ENCODE measurements around the gene ODAD3. TPM values are rescaled to one million over a fixed set of nuclear protein-coding genes. Genes with fewer than 3 reads are reported as not detected.

The ODAD3 gene
- total RNA-seq, 2 experiments from 2014 or later, result 0.47 to 0.70 TPM

DNA sequence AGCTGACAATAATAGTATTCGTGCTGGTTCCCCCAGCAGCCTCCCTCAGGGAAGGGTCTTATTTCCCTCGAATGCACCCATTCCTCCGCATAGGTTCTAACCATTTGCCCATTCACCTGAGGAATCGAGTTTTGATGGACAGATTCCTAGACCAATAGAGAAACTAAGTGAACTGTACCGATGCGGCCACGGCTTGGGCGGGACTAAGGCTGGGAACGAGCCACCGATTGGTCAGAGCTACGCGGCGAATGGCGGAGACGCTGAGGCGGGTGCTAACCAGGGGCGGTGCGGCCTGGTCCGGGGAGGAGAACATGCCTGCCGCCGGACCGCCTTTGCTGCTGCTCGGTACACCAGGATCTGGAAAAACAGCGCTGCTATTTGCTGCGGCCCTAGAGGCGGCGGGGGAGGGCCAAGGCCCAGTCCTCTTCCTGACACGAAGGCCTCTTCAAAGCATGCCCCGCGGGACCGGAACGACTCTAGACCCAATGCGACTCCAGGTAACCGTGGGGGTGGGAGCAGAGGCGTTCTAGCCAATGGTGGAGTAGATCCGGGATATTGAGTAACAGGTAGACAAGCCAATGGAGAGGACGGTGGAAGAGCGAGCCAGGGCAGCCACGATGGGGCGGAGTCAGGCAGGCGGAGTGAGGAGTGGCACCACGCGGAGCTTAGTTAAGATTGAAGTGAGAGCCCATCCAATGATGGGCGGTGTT is 60.3 kb downstream of the ODAD3 start, which contains the start of gene SWSAP1:
TSS of gene SWSAP1 (plus strand) at position 234 of the 710 bp plus-strand sequence. CDS start at position 249, 15 bp downstream.
- H3K4me1 Mint-ChIP-seq (ENCODE audit: low read depth), result peaks cover 30% of the 10 kb centered on the region
- no peak within 1 kb of the TSS for H3K4me3 Mint-ChIP-seq
- no peak within 1 kb of the TSS for H3K27ac Mint-ChIP-seq
- CTCF ChIA-PET, result interaction anchor here (0.6 to 4.7 kb wide), 10 partner anchors 9 to 222 kb away, joined by 3 to 29 read pairs (median 5); partner anchors contain the start of genes CCDC159, ELAVL3, EPOR and RAB3D
- peak; percentile 91 for ATAC-seq
- TF ChIP-seq, protein P1, sequence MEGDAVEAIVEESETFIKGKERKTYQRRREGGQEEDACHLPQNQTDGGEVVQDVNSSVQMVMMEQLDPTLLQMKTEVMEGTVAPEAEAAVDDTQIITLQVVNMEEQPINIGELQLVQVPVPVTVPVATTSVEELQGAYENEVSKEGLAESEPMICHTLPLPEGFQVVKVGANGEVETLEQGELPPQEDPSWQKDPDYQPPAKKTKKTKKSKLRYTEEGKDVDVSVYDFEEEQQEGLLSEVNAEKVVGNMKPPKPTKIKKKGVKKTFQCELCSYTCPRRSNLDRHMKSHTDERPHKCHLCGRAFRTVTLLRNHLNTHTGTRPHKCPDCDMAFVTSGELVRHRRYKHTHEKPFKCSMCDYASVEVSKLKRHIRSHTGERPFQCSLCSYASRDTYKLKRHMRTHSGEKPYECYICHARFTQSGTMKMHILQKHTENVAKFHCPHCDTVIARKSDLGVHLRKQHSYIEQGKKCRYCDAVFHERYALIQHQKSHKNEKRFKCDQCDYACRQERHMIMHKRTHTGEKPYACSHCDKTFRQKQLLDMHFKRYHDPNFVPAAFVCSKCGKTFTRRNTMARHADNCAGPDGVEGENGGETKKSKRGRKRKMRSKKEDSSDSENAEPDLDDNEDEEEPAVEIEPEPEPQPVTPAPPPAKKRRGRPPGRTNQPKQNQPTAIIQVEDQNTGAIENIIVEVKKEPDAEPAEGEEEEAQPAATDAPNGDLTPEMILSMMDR (IDR thresholded peaks at IDR 0.05), result no peak
- peaks cover 30% of the 10 kb centered on the region for H3K36me3 Mint-ChIP-seq (ENCODE audit: low read depth)
- no peaks in the 10 kb centered on the region for H3K27me3 Mint-ChIP-seq
- POLR2A ChIA-PET, result interaction anchor here (0.6 to 2.6 kb wide), 10 partner anchors 10 to 60 kb away, joined by 3 to 9 read pairs (median 4); partner anchors contain the start of genes CCDC159, EPOR, ODAD3 and PRKCSH
- no peaks in the 10 kb centered on the region for H3K9me3 Mint-ChIP-seq
- intact Hi-C loops (cut with micrococcal nuclease), result no loop called here
- peak; percentile 98 for DNase-seq

DNA sequence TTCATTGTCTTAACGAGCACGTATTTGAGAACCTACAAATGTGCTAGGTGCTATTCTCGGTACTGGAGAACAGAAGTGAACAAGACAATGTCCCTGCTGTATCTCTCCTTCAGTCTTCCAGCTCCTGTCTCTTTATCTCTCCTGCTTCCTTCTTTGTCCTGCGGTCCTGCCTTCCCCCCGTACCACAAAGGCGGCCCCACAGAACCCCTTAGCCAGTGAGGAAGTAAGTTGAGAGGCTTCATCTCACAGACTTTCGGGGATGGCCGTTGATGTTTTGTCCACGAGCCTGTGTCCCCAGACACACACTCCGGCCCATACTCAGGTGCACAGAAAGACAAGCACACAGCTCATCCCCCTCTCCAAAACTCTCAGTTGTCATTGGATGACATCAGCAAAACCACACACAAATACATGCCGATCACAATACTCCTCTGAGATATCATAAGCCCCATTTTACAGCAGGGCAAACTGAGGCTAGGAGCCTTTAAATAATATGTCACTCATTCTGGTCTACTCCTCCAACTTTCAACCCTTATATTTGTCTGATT is 61.0 kb downstream of the ODAD3 start:
- H3K27ac Mint-ChIP-seq, result no peak overlapping the region
- CTCF ChIA-PET, result interaction anchor here (1.2 to 4.7 kb wide), 5 partner anchors 9 to 130 kb away, joined by 3 to 29 read pairs (median 9); partner anchors contain the start of genes ELAVL3, EPOR and RAB3D
- H3K4me1 Mint-ChIP-seq (ENCODE audit: low read depth), result peaks cover 30% of the 10 kb centered on the region
- no peak for ATAC-seq
- H3K4me3 Mint-ChIP-seq, result no peak overlapping the region
- no peak for DNase-seq
- intact Hi-C loops (cut with micrococcal nuclease), result no loop called here
- H3K27me3 Mint-ChIP-seq, result no peaks in the 10 kb centered on the region
- TF ChIP-seq, protein P1 (IDR thresholded peaks at IDR 0.05), result no peak
- no peaks in the 10 kb centered on the region for H3K9me3 Mint-ChIP-seq
- H3K36me3 Mint-ChIP-seq (ENCODE audit: low read depth), result peaks cover 35% of the 10 kb centered on the region
- POLR2A ChIA-PET, result interaction anchor here (0.6 to 2.6 kb wide), 6 partner anchors 10 to 268 kb away, joined by 3 to 9 read pairs (median 4); partner anchors contain the start of genes CCDC159 and TMEM205

DNA sequence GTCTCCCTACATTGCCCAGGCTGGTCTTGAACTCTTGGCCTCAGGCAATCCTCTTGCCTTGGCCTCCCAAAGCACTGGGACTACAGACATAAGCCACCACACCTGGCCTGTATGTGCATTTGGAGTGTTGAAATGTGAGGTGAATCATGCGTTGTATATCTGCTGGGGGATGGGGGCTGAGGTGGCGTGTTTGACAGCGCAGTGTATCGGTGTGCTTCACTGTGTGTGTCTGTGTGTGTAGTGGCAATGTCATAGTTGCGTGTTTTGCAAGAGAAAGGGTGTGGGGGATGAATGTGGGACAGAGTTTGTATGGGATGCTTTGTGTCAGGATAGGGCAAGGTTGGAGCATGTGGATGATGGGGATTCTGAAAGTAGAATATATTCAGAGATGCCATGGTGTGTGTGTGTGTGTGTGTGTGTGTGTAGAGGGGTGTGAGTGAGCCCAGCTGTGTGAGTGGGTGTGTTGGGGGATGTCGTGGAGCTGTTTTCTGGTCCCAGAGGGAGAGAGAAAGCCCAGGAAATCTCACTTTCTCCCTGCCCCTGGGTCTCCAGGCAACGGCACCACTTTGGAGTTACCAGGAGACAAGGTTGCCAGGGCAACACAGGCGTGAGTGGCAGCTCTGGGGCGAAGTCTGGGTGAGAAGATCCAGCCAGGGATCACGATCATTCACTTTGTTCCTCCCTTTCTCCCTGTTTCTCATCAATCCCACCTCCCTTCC is 61.6 kb downstream of the ODAD3 start:
- H3K27me3 Mint-ChIP-seq, result no peaks in the 10 kb centered on the region
- H3K4me3 Mint-ChIP-seq, result no peak overlapping the region
- intact Hi-C loops (cut with micrococcal nuclease), result no loop called here
- H3K9me3 Mint-ChIP-seq, result no peaks in the 10 kb centered on the region
- ChIA-PET POLR2A (interaction anchor here (0.6 to 2.6 kb wide), 3 partner anchors 27 to 268 kb away, joined by 3 to 9 read pairs (median 4); partner anchors contain the start of genes CCDC159 and TMEM205), CTCF (interaction anchor here (1.4 kb wide), 1 partner anchor 130 kb away, joined by 4 read pairs; no protein-coding TSS in a partner anchor)
- no peak overlapping the region for H3K27ac Mint-ChIP-seq
- ATAC-seq (no peak), DNase-seq (no peak)
- peaks cover 25% of the 10 kb centered on the region for H3K4me1 Mint-ChIP-seq (ENCODE audit: low read depth)
- peaks cover 31% of the 10 kb centered on the region for H3K36me3 Mint-ChIP-seq (ENCODE audit: low read depth)
- TF ChIP-seq, protein P1 (IDR thresholded peaks at IDR 0.05), result no peak

DNA sequence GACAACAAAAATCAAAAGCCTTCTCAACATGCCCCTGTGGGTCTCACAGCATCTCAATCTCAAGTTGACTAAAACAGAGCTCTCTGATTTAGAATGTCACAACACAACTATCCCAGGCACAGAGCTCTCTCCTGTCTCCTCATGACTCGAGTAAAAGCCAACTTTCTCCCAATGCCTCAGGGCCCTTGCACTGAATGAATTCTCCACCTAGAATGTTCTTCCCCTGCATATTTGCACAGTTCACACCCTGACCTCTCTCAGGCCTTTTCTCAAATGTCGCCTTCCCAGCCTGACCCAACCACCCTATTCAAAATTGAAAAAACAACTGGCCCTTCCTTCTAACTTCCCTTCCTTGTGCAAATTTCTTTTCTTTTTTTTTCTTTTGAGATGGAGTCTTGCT is 64.2 kb downstream of the ODAD3 start:
- ATAC-seq (no peak), DNase-seq (no peak)
- H3K4me3 Mint-ChIP-seq, result no peak overlapping the region
- POLR2A ChIA-PET, result no interaction called here
- H3K4me1 Mint-ChIP-seq (ENCODE audit: low read depth), result peaks cover 7% of the 10 kb centered on the region
- H3K36me3 Mint-ChIP-seq (ENCODE audit: low read depth), result peaks cover 21% of the 10 kb centered on the region
- H3K27me3 Mint-ChIP-seq, result no peaks in the 10 kb centered on the region
- CTCF ChIA-PET, result interaction anchor here (0.7 kb wide), 3 partner anchors 11 to 112 kb away, joined by 3 read pairs; partner anchors contain the start of genes CCDC159 and TMEM205
- intact Hi-C loops (cut with micrococcal nuclease), result no loop called here
- H3K9me3 Mint-ChIP-seq, result no peaks in the 10 kb centered on the region
- TF ChIP-seq, protein P1 (IDR thresholded peaks at IDR 0.05), result no peak
- H3K27ac Mint-ChIP-seq, result no peak overlapping the region

Other genes with a start within 250 kb of the ODAD3 start
- gene KANK2, start 237.6 kb downstream of the ODAD3 start, total RNA-seq, result 1 to 10 TPM; 1.9 to 2.0 TPM
- not detected for gene ANGPTL8, start 195.5 kb downstream of the ODAD3 start, total RNA-seq
- gene DOCK6, start 172.6 kb downstream of the ODAD3 start, total RNA-seq, result 1 to 10 TPM; 4.5 to 7.9 TPM
- gene TSPAN16, start 139.0 kb downstream of the ODAD3 start, total RNA-seq, result not detected
- 1 to 10 TPM; 6.7 to 7.0 TPM for gene RAB3D, start 95.5 kb downstream of the ODAD3 start, total RNA-seq
- gene TMEM205, start 88.9 kb downstream of the ODAD3 start, total RNA-seq, result 10 to 100 TPM; 24.3 to 25.6 TPM
- gene CCDC159, start 88.6 kb downstream of the ODAD3 start, total RNA-seq, result 10 to 100 TPM in 1 of 2 experiments, 1 to 10 TPM in 1; 9.7 to 10.5 TPM
- 1 to 10 TPM; 1.2 to 1.8 TPM for gene PLPPR2, start 79.7 kb downstream of the ODAD3 start, total RNA-seq
- gene SWSAP1, start 60.5 kb downstream of the ODAD3 start, total RNA-seq, result 1 to 10 TPM; 1.5 to 1.8 TPM
- gene EPOR, start 50.8 kb downstream of the ODAD3 start, total RNA-seq, result 1 to 10 TPM; 7.0 to 9.8 TPM
- gene RGL3, start 15.8 kb downstream of the ODAD3 start, total RNA-seq, result not detected
- 100 to 1,000 TPM; 207 to 211 TPM for gene PRKCSH, start 514 bp upstream of the ODAD3 start, total RNA-seq
- not detected for gene ELAVL3, start 45.9 kb upstream of the ODAD3 start, total RNA-seq
- gene ZNF653, start 70.7 kb upstream of the ODAD3 start, total RNA-seq, result 10 to 100 TPM; 11.1 to 14.7 TPM
- gene ECSIT, start 94.0 kb upstream of the ODAD3 start, total RNA-seq, result 10 to 100 TPM; 51.2 to 53.9 TPM
- not detected for gene CNN1, start 103.7 kb upstream of the ODAD3 start, total RNA-seq
- 10 to 100 TPM; 41.3 to 45.7 TPM for gene ELOF1, start 124.1 kb upstream of the ODAD3 start, total RNA-seq
- 1 to 10 TPM; 4.7 to 6.2 TPM for gene ACP5, start 142.5 kb upstream of the ODAD3 start, total RNA-seq
- 1 to 10 TPM; 6.1 to 6.5 TPM for gene ZNF627, start 162.4 kb upstream of the ODAD3 start, total RNA-seq

Data from activated CD8-positive, alpha-beta T cell treated with anti-CD3 and anti-CD28 coated beads for 36 hours (primary cell).